B cell (primary cell): Measurements from ENCODE around the gene SLC39A11.

Source experiments
- CTCF ChIP-seq: fragments of 200-600 bp; IDR thresholded peaks from one replicate; pipeline ENCODE4 v1.8.0; 2022; ENCODE audit warnings: antibody characterized with exemption, mild to moderate bottlenecking
- EZH2 ChIP-seq: IDR thresholded peaks from 2 replicates; pipeline ENCODE4 v1.6.1; 2012; ENCODE audit warnings: borderline replicate concordance, low read depth, mild to moderate bottlenecking, moderate library complexity, low read length; ENCODE audit not compliant: insufficient read depth, poor library complexity, severe bottlenecking

GRCh38 chr17:72804949-72805707 lies 287.4 kb downstream of the SLC39A11 start:
- no peak for TF ChIP-seq CTCF
- no peak for TF ChIP-seq EZH2
